Skeletal muscle satellite cell (primary cell): ENCODE data around the gene KIF25.

Experiments
- H3K27me3 ChIP-seq: 2 replicates; pipeline ENCODE4 v1.7.0; 2013; ENCODE audit warnings: low read length; ENCODE audit not compliant: control insufficient read depth, insufficient read depth
- H3K36me3 ChIP-seq: 2 replicates; pipeline ENCODE4 v1.7.0; 2013; ENCODE audit warnings: mild to moderate bottlenecking, control low read depth, low read length; ENCODE audit not compliant: insufficient read depth
- H3K4me1 ChIP-seq: 2 replicates; pipeline ENCODE4 v1.7.0; 2013; ENCODE audit warnings: low read length; ENCODE audit not compliant: control insufficient read depth, insufficient read depth
- H3K4me2 ChIP-seq: 2 replicates; pipeline ENCODE4 v1.7.0; 2013; ENCODE audit warnings: mild to moderate bottlenecking, low read length
- H3K4me3 ChIP-seq: 2 replicates; pipeline ENCODE4 v1.7.0; 2013; ENCODE audit warnings: low read length
- H3K9ac ChIP-seq: 2 replicates; pipeline ENCODE4 v1.7.0; 2013; ENCODE audit warnings: mild to moderate bottlenecking, low read depth, low read length, moderate library complexity
- H3K9me3 ChIP-seq: replicated peaks from 2 replicates; pipeline ENCODE4 v1.7.0; 2013; ENCODE audit warnings: mild to moderate bottlenecking, control low read depth, low read length

The KIF25 gene

DNA sequence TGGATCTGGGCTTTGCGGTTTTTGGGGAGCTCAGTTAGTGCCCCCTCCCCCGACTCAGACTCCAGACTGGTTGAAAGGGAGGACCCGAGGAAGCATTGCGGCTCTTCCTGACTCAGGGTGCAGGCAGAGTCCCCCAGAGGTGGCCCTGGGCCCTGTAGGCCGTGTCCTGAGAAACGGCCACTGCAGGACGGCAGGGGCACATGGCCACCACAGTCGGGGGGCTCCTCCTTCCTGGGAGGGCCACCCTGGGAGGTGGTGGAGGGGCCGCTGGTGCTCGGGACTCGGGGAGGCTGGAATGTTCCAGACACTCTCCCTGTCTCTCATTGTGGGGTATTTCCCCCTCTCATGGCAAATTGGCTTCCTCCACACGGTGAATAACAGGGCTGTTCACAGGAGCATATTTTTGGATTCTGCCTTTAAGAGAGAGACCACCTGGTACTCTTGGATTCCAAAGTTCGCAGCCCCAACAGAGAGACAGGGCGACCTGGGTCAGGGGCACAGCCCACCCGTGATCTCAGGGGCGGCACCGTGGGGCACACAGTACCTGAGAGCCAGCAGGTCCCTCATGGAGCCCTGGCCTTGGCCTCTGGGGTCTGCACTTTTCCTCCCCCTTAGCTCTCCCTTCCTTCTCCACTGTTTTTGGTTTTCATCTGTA lies 45.8 kb downstream of the KIF25 start:
- Histone ChIP-seq H3K9me3 (peaks cover 10% of the 10 kb centered on the region), H3K9ac (no peak overlapping the region), H3K36me3 (no peaks in the 10 kb centered on the region)

DNA sequence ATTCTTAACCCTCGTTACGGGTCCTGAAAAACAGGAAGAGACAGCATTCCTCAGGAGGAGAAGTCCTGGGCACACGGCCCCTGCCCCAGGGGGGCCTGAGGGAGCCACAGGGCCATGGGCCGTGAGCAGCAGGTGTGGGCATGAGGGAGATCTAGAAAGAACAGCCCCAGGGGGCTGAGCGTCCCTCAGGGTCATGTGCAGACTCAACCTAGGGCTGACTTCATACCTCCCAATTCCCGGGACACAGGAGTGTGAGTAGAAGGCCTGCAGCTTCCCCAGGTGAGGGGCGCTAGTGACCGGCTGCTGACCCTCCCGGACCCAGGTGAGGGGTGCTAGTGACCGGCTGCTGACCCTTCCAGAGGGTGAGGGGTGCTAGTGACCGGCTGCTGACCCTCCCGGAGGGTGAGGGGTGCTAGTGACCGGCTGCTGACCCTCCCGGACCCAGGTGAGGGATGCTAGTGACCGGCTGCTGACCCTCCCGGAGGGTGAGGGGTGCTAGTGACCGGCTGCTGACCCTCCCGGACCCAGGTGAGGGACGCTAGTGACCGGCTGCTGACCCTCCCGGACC lies 46.5 kb downstream of the KIF25 start:
- Histone ChIP-seq H3K36me3 (no peaks in the 10 kb centered on the region), H3K4me3 (no peak overlapping the region), H3K4me1 (no peaks in the 10 kb centered on the region), H3K4me2 (no peak overlapping the region), H3K9ac (no peak overlapping the region), H3K27me3 (peaks cover 2% of the 10 kb centered on the region), H3K9me3 (peaks cover 10% of the 10 kb centered on the region)

More for the DNA sequence above, 45.8 kb downstream of the KIF25 start:
- H3K4me3 ChIP-seq: no peak overlapping the region
- peaks cover 2% of the 10 kb centered on the region for H3K27me3 ChIP-seq
- H3K4me1 ChIP-seq: no peaks in the 10 kb centered on the region
- H3K4me2 ChIP-seq: no peak overlapping the region

DNA sequence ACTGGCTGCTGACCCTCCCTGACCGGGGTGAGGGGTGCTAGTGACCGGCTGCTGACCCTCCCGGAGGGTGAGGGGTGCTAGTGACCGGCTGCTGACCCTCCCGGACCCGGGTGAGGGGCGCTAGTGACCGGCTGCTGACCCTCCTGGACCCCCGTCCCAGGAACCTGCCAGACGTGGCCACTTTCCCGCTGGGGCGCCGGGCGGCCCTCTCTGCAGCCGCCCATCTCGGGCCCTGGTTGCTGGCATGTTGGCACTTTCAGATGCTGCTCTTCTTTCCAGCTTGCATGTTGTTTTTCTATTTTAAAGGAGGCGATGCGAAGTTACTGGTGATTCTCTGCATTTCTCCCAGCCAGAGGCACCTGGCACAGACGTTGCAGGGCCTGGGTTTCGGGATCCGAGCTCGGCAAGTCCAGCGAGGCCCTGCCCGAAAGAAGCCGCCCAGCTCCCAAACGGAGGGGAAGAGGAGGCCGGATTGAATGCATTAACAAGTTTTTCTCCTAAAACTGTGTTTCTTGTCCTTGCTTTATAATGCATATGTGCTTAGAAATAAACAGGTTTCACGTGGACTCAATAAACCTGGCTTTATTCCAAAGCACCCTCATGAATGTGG lies 47.2 kb downstream of the KIF25 start:
- H3K9me3 ChIP-seq: peaks cover 6% of the 10 kb centered on the region

DNA sequence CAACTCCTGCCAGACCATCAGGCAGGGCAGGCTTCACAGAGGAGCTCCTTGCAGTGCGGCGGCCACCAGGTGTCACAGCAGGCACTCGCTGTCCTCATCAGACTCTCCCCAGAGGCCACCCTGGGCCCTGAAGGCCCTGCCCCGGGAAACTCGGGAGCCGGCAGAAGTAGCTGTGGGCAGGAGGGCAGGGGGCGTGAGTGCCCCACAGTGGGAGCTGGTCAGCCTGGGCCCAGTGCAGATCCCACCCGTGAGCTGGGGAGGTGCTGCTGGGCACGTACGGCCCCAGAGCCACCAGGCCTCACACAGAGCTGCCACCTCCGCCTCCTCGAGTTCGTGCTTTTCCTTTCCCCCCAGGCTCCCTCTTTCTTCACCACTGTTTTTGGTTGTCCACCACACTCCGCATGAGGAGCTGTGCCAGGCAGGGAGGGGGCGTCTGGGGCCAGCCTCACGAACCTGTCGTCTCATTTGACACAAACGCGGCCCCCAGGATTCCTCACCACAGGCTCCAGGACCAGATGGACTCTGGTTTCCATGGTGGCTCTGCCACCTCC lies 47.7 kb downstream of the KIF25 start:
- Histone ChIP-seq H3K4me2 (no peak overlapping the region), H3K9me3 (peaks cover 3% of the 10 kb centered on the region), H3K4me1 (no peaks in the 10 kb centered on the region), H3K27me3 (peaks cover 2% of the 10 kb centered on the region), H3K4me3 (no peak overlapping the region), H3K9ac (no peak overlapping the region), H3K36me3 (no peaks in the 10 kb centered on the region)

More for the DNA sequence above, 47.2 kb downstream of the KIF25 start:
- no peak overlapping the region for H3K9ac ChIP-seq
- H3K27me3 ChIP-seq: peaks cover 2% of the 10 kb centered on the region
- no peak overlapping the region for H3K4me2 ChIP-seq
- H3K4me3 ChIP-seq: no peak overlapping the region
- H3K4me1 ChIP-seq: no peaks in the 10 kb centered on the region
- no peaks in the 10 kb centered on the region for H3K36me3 ChIP-seq

DNA sequence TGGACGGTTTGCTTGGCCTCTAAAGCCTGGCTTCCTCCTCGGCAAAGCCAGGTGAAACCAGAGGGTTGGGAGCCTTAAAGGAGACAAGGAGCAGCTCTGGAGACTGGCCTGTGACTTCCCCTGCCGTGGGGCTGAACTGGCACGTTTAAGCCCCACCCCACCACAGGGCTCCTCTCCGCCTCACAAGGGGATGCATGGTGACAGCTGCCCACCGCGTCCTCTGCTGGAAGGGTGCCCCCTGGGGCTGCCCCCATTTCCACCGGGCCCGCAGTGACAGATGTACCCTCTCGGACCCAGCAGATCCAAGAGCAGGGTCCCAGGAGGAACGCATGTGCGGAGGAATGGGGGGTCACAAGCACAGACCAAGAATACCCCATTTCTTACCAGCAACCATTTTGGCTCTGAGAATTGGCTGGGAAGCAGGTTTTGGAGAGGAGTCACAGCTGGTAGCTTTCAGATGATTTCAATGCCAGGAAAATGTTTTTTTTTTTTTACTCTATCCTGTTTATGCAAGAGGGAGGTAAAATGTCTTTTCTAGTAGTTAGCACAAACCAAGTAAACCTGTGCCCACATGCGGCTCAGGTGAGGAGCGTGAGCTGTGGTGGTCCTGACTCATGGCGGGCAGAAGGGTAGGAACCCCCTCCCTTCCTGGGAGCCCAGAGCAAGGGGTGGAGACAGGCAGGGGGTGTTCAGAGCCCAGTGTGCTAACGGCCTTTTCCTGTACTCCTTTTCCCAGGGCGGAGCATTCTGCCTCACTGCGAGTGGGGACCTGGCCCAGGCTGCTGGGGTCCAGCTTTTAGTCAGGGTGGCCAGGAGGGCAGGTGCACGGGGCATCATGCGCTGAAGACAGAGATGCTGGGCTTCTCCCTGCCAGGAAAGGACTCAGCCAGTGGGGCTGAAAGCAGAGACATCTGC lies 48.5 kb downstream of the KIF25 start:
- Histone ChIP-seq H3K4me3 (no peak overlapping the region), H3K4me1 (no peaks in the 10 kb centered on the region), H3K27me3 (peaks cover 2% of the 10 kb centered on the region), H3K9ac (no peak overlapping the region), H3K9me3 (peaks cover 2% of the 10 kb centered on the region), H3K4me2 (no peak overlapping the region), H3K36me3 (no peaks in the 10 kb centered on the region)

DNA sequence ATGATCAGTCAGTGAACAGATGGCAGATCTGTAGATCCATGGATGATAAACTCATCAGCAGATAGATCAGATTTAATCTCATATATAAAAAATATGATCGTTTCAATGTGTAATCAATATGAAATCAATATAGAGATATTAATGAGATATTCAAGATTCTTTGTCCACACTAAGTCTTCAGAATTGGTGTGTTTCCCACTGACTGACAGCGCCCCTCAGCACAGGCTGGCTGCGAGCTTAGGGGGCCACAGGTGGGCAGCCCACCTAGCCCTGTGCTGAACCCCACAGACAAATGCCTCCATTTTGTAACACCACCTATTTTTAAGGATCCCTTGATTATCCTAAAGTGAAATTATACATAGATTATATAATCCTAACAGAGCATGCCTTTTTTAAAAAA lies 49.2 kb downstream of the KIF25 start:
- Histone ChIP-seq H3K4me3 (no peak overlapping the region), H3K4me2 (no peak overlapping the region), H3K9me3 (no peaks in the 10 kb centered on the region), H3K4me1 (no peaks in the 10 kb centered on the region), H3K36me3 (no peaks in the 10 kb centered on the region), H3K27me3 (peaks cover 2% of the 10 kb centered on the region), H3K9ac (no peak overlapping the region)

DNA sequence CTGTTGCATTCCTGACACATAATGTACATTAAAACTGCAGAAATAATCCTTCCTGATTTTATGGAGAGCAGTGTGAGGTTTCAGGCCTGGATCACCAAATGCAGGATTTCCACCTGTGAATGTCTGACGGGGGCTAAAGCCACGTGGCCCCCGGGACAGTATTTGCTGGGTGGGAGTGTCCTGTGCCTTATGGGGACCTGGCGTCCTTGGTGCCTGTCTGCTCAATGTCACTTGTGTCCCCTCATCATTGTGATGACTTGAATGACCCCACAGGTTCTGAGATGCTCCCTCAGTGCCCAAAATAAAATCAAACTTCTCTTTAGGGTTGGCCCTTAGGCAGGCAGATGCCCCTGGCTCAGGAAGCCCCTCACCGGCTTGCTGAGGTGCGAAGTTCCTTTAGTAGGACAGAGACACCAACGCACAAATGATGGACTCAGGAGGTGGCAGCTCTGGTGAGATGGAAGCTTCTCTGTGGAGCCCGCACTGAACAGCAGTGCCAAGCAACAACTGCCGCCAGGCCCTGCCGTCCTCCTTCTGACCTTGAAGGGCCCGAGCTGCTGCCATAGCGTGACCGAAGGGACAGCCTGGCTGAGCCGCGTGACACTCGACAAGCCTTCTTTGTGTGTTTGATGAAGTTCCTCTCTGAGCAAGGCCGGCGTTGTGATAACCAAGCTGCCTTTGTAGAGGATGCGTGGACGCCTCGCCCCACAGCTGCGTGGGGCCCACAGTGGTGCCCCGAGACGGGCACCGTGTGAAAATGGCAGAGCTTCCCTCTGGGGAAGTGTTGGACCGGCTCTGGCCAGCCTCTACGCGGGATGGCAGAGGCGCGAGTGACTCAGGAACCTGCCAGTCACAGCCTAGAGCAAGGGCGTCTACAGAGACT lies 50.6 kb downstream of the KIF25 start:
- Histone ChIP-seq H3K4me3 (no peak overlapping the region), H3K27me3 (peaks cover 2% of the 10 kb centered on the region), H3K4me1 (no peaks in the 10 kb centered on the region), H3K4me2 (no peak overlapping the region), H3K36me3 (no peaks in the 10 kb centered on the region), H3K9ac (no peak overlapping the region), H3K9me3 (no peaks in the 10 kb centered on the region)

DNA sequence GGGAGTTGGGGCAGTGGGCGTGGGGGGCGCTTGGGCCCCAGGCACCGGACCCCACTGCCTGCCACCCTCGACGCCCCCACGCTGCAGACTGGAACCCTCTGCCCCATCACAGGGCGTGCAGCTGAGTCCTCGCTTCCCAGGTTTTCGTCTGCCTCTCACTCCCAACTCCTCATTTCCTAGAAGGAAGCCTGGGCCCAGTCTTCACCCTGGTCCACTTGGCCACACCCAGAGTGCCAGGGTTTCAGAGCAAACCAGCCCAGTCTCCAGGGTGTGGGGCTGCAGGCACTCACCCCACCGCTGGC lies 51.2 kb downstream of the KIF25 start:
- no peaks in the 10 kb centered on the region for H3K36me3 ChIP-seq
- H3K4me2 ChIP-seq: no peak overlapping the region
- peaks cover 2% of the 10 kb centered on the region for H3K27me3 ChIP-seq
- H3K9me3 ChIP-seq: no peaks in the 10 kb centered on the region
- no peaks in the 10 kb centered on the region for H3K4me1 ChIP-seq
- no peak overlapping the region for H3K4me3 ChIP-seq
- no peak overlapping the region for H3K9ac ChIP-seq

DNA sequence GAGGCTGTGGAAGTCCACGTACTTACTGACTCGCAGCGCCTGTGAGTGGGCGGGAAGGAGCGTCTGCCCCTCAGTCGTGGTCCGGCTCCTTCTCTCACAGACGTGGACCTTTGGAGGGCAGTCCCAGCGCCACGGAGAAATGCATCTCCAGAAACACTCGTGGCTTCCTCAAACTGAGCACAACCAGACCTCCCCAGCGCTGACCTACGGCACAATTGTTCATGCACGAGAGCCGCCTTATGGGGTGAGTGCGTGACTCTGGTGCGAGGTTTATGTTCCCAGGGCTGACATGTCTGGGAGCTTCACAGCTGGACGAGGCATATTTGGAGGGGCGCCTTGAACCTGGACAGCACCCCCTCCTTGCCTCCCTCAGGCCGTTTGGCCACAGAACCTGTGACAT lies 51.8 kb downstream of the KIF25 start:
- Histone ChIP-seq H3K4me2 (no peak overlapping the region), H3K27me3 (peaks cover 2% of the 10 kb centered on the region), H3K9ac (no peak overlapping the region), H3K4me1 (no peaks in the 10 kb centered on the region), H3K9me3 (no peaks in the 10 kb centered on the region), H3K36me3 (no peaks in the 10 kb centered on the region), H3K4me3 (no peak overlapping the region)

DNA sequence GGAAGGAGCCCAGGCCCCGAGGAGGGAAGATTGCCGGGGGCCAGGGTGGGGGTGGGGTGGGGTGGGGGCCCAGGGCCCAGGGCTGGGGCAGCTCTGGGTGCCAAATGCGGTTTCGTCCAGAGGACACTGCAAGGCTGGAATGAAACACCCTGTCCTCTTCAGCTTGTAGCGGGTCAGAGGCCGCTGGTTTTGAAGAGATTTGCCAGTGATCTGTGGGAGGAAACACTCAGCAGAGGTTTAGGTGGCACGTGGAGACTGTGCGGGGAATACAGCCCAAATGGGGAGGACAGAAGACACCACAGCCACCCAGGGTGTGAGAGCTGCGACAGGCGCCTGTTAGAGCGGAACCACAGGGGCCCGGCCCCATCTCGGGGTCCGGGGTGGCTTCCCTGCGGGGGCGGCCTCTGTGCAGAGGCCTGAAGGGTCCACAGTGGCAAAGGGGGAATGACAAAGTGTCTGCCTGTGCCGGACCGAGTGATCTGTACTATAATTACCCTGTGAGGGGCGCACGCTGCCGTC lies 52.3 kb downstream of the KIF25 start:
- H3K36me3 ChIP-seq: no peaks in the 10 kb centered on the region
- no peak overlapping the region for H3K4me3 ChIP-seq
- peaks cover 2% of the 10 kb centered on the region for H3K27me3 ChIP-seq
- no peak overlapping the region for H3K4me2 ChIP-seq
- no peaks in the 10 kb centered on the region for H3K4me1 ChIP-seq
- H3K9me3 ChIP-seq: no peaks in the 10 kb centered on the region
- no peak overlapping the region for H3K9ac ChIP-seq
